ENCODE results near the gene GRIA4. TPM values are rescaled to one million over a fixed set of nuclear protein-coding genes. Genes with fewer than 3 reads are reported as not detected.

The GRIA4 gene
- total RNA-seq, result 143 TPM

GRCh38 chr11:105609832-105610781 is at the start of gene GRIA4:
Gene GRIA4 (plus strand): TSS chr11:105610073. CDS start chr11:105610998, 925 bp downstream.

GRCh38 chr11:106021967-106022794 is 412.3 kb downstream of the GRIA4 start, which contains the start of gene MSANTD4:
Gene MSANTD4 (minus strand): TSS chr11:106022240. CDS start chr11:106010917, 11,323 bp downstream.

Small RNA genes within 50 kb of the gene (small RNA-seq; reads per million reads assigned to genes)
- not detected for gene RNU4-55P
- gene RNU6-277P, result not detected
